ENCODE results near the gene ZNF787.

Gene ZNF787

DNA sequence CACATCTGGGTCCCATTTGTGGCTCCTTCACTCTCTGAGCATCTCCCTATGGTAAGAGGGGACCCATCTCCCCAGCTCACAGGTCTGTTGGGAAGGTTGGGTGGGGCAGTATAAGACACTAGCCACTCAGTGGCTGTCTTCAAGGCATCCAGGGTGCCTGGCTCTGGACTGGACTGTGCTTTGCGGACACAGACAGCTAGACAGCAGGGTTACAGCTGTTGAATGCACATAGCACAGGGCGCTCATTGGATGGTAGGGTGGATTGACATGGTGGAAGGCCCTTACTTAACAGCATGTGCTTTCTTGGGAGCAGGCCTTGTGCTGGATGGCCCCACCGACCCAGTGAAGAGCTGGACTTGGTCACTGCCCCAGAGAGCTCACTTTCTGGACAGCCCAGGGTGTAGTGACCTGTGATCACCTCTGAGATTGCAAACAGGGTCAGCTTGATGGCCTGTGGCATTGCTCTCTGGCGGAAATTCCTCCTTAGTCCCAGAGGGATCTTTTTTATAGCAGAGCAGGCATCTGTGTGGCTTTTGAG, 21.9 kb upstream of the ZNF787 start:
- no peak for DNase-seq (ENCODE audit: low read depth)

DNA sequence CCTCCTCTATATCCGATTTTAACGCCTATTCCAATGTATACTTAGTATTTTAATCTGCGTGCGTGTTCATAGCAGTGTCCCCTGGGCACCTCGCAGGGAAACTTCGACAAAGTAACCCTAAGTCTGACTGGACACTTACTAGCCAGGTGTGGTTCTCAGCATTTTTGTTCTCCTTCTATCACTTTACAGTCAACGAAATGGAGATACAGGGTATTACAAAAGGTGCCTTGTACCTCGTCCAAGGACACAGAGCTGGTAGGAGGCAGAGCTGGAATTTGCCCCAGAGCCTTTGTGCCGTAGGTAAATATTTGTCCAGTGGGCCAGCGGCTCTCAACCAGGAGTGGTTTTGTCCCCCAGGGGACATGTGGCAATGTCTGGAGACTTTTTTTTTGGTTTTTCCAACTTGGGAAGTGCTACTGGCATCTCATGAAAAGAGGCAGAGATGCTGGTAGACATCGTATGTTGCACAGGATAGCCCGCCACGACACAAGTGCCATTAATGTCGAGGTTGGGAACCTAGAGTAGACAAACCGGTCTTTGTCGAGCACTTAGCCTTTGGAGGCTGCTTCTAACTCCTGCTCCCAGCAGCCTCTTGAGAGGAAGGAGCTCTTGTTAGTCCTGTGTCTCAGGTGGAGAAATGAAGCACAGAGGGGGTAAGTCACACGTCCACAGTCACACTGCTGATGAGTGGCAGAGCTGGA, 21.1 kb upstream of the ZNF787 start:
- no peak for DNase-seq (ENCODE audit: low read depth)

DNA sequence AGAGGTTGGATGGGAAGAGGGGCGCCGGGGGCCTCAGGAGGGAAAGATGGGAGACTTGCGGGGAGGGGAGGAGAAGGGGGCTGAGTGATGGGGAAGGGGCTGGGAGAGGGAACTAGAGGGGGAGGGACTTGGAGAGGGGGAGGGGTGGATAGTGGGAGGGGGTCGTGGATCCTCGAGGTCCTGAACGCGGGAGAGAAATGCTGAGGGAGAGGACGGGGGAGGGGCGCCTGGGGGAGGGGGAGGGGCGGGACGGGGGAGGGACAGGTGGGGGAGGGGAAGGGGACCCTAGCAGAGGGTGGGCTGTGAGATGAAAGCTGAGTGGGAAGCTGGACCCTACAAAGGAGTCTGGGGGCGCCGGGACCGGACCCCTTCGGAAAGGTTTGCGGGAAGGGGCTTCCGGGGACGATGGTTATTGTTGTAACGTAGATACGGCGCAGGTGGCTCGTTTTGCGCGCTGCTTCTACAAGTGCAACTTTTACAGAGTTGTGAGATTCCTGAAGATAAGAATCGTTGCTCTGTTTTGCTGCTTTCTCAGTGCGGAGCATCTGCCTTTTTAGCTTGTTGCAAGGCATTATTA, 20.4 kb upstream of the ZNF787 start:
- DNase-seq (ENCODE audit: low read depth) = no peak

DNA sequence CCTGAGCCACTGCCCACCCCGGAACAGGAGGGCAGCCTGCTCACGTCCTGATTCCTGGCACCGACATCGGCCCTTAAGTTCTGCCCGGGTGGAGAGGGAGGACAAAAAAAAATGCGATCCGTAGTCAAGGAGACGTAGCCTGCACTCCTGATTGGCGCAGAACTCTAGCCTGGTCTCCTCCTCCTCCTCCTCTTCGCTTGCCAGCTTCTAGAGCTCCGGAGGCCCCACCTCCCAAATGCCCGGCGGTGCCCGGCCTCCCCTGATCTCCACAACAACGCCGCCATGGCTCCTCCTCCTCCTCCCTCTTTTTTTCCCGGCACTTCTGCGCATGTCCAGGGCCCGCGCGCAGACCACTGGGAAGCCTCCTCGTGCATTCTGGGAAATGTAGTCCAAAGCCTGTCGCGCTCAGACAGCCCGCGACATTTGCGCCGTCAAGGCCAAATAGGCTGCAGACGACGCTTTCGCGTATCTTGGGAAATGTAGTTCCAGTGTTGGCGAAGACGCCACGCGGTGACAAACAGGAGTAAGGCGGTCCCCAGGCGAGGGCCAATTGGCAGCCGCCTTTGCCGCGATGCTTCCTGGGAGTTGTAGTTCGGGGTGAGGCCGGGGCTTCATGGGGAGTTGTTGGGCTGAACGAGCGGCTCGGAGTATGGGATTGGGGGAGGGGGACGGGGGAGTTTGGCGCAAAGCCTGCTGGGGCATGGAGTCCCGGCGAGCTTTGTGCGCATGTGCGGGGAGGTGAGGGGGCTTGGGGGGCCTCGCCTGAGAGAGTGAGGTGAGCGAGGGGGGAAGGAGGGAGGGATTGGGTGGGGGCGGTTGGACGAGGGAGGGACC, 19.7 kb upstream of the ZNF787 start, which contains the start of gene ZNF444:
TSS of gene ZNF444 (plus strand) at position 705 of the 834 bp plus-strand sequence. CDS start 5,625 bp downstream, outside the sequence.
- DNase-seq (ENCODE audit: low read depth) = peak; percentile 97

DNA sequence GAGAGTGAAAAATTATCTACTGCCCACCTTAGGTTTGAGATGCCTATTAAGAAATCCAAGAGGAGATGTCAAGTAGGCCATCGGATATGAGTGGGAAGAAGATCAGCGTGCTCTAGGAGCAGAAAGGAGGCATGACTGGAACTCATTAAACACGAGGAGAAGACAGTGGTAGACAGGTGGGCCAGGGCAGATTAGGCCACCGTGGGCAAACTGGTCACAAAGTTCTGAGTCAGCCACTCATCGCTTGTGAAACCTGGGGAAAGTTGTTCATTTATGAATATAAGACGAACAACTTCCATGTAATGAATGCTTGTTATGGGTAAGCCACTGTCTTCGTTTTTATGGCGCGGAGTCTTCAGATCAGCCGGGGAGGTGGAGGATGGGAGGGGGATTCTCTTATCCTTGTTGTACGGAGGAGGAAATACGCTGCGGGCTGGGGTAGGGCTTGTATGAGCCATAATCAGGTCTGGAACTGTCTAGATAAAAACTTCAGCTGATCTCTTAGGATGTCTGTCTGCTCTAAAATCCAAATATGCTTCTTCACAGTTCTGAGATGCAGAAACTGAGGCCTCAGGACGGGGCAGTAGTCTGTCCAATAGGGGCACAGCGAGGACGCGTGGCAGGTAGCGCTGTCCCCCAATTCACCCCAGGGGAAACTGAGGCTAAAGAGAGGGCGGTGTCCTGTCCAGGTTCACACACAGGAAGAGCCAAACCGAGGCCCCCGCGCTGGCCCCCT, 18.9 kb upstream of the ZNF787 start:
- no peak for DNase-seq (ENCODE audit: low read depth)

DNA sequence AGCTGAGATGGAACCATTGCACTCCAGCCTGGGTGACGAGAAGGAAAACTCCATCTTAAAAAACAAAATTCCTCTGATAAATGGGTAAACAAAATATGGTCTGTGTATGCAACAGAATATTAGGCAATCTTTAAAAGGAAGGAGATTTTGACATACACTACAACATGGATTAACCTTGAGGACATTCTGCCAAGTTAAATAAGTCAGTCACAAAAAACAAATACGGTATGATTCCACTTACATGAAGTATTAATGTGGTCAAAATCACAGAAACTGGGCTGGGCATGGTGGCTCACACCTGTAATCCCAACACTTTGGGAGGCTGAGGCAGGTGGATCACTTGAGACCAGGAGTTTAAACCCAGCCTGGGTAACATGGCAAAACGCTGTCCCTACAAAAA, 17.0 kb upstream of the ZNF787 start:
- no peak for DNase-seq (ENCODE audit: low read depth)

DNA sequence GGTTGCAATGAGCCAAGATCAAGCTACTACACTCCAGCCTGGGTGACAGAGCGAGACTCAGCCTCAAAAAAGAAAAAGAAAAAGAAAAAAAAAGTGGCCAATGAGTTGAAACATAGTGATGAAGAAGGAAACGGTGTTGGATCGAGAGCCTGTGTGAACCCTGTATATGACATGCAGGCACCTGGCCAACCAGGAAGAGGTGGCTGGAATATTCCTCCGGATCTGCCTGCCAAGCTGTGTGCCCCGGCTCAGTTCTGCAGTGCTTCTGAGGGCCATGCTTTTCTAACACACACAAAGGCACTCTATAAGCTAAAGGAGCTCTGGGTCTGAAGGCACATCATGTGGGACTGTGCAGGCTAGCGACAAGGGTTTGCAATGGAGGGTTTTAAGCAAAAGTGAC, 16.3 kb upstream of the ZNF787 start:
- DNase-seq (ENCODE audit: low read depth) = no peak

DNA sequence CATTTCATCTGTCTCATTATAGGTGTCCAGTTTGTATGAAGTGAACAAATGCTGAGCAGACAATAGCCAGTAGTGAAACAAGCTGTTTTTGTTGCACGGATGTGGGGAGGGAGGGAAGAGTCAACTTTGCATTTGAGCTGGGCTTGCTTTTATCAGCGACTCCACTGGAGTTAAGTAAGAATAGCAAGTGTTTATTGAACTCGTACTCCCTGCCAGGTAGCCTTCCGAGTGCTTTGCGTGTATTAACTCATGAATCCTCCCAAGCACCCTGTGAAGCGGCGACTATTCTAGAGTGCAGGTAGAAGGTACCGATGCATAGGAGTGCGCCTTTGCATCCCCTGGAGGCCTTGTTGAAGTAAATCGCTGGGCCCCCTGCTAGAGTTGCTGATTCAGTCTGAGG, 15.3 kb upstream of the ZNF787 start:
- DNase-seq (ENCODE audit: low read depth) = no peak

DNA sequence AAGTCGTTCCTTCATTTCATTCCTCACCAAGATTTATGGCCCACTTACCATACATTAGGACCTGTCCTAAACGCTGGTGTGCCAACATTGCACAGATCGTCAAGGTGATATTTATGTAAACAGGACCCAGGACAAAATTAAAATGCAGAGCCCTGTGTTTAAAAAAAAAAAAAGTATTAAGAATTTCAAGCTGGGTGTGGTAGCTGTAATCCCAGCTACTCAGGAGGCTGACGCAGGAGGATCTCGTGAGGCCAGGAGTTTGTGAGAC, 13.5 kb upstream of the ZNF787 start:
- no peak for DNase-seq (ENCODE audit: low read depth)

DNA sequence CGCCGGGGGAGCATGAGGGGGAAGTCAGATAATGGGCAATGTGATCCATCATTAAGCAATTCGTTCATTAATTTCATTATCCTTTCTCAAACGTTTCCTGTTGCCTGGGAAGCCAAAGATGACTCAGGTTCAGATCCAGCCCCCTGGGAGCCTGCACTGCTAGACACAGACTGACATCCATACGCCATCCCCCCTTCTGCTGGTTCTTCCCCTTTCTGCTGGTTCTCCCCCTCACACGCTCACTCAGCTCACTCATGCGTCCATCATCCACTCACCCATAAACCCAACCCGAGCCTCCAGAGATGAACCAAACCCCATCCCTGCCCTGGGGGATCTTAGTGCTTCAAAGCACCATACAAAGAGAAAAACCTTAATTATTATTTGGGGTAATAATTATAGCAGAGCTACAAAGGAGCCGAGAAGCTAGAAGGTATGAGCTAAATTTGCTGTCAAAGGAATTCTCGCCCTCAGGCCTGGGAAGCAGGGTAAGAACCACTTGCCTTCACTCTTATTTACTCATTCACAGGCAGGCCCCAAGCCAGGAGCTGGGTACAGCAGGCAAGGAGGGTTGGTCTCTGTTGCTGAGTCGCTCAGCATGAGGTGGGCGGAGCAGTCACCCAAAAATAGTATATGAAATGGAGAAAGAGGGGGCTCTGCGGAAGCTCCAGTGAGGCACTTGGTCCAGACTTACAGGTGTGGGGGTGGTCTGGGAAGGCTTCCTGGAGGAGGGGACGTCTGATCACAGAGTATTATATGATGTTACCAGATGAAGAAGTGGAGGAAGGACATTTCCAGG, 13.0 kb upstream of the ZNF787 start:
- no peak for DNase-seq (ENCODE audit: low read depth)

DNA sequence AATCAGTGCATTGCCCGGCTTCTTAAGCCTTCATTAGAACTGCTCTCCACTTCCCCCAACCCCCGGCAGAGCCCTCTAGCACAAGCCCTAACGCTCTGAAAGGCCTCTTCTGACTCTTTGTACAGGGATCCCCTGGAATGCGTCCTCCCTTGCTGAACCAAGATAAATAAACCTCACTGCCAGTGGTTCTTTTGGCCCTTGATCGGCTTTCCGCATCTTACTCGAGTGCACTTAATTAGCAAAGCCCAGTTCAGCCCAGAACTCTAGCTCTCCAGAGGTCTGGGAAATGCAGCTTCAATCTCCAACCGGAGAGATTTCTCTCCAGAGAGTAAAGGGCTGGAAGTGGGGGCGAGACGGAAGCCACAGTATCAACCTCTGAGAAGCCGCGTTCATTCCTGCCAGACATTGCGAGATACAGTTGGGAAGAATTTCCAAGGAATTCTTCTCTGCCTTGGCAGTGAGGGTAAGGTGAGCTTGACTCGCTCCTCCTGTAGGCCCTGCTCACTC, 11.3 kb upstream of the ZNF787 start:
- no peak for DNase-seq (ENCODE audit: low read depth)

DNA sequence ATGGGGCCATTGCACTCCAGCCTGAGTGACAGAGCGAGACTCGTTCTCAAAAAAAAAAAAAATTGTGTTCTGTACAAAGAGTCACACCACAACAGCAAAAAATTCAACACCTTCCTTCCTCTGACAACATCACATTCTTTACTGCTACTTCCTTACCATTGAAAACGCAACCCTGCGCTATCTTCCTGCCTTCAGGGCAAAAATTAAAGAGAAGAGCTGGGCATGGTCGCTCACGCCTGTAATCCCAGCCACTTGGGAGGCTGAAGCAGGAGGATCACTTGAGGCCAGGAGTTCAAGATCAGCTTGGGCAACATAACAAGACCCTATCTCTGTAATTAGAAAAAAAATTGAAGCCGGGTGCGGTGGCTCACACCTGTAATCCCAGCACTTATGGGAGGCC, 10.6 kb upstream of the ZNF787 start:
- no peak for DNase-seq (ENCODE audit: low read depth)

DNA sequence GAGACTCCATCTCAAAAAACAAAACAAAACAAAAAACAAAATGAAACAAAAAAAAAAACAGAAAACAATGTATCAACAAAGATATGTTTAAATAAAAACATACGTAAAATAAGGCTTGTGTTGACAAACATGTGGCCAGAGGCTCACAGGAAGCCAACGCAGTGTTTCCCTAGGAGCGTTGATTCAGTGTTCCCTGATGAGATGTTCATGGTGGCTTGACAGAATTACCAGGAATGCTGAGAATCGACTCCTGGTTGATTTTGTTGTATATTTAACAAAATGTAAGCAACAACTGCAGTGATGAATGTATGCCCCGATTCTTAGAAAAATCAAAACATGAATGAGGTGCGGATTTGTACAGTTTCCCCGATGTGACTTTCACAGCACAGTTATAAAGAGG, 8.9 kb upstream of the ZNF787 start:
- DNase-seq (ENCODE audit: low read depth) = no peak

DNA sequence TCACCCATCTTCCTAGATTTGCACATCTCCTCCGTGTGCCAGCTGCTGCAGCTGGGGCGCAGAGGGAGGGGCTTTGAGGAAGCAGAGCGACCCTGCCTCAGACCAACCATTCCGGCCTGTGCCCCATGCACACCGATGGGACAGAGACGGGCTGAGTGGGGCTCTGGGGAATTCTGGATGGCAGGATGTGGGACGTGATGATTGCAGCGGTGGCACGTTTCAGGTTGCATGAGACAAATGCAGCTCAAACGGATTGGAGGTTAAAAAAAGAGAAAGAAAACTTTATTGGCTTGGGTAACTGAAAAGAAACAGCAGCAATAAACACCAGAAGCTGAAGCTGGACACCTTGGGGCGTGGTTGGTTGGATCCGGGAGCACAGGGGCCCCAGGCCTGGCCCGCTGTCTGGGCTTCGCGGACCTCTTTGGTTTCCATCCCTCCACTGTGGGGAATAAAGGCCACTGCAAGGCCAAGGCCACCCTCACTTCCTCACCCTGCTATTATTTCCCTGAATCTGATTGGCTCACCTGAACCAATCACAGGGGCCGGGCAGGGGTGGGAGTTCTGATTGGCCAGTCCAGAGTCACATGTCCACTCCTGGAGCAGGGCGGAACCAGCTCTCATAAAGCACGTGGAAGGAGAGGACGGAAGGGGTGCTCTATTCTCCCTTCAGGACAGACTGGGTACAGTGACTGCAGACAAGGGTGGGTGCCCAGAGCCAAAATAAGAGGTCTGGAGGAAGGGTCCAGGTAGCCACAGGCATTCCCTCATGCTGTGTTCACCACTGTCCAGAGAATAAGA, 6.1 kb upstream of the ZNF787 start:
- no peak for DNase-seq (ENCODE audit: low read depth)

DNA sequence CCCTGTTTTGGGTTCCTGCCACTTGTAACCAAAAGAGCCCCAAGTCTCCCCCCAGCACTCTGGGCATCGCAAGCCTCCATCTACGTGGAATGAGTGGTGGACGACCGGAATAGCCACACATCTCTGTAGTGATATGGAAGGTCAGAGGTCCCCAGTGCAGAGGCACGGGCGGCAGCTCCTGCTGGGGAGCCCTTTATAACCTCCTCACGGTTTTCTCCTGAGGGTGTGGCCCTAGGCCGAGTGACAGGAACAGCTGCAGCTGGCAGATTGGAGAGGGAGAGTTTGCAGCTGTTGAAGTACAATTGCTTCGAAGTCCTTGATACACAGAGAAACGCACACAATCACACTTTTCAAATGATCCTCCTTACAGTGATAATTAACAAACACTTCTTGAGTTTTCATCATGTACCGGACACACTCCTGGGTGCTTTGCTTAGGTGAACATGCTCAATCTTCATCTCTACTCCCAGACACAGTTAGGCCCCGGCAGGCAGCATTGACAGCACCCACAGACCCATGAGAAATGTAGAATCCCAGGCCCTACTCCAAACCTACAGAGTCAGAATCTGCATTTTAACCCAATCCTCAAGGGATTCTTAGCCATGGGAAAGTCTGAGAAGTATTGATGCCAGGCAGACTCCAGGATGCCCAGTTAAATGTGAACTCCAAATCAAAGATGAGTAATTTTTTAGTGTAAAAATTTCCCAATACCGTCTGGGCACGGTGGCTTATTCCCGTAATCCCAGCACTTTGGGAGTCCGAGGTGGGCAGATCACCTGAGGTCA, 4.9 kb upstream of the ZNF787 start:
- no peak for DNase-seq (ENCODE audit: low read depth)

DNA sequence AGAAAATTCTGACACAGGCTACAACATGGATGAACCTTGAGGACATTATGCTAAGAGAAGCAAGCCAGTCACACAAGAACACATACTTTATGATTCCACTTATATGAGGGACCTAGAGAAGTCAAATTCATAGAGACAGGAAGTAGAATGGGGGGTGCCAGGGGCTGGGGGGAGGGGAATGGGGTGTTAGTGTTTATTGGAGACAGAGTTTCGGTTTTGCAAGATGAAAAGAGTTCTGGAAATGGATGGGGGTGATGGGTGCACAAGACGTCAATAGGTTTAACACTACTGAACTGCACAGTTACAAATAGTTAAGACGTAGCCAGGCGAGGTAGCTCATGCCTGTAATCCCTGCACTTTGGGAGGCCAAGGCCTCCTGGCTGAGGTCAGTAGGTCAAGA, 3.5 kb upstream of the ZNF787 start:
- DNase-seq (ENCODE audit: low read depth) = no peak

DNA sequence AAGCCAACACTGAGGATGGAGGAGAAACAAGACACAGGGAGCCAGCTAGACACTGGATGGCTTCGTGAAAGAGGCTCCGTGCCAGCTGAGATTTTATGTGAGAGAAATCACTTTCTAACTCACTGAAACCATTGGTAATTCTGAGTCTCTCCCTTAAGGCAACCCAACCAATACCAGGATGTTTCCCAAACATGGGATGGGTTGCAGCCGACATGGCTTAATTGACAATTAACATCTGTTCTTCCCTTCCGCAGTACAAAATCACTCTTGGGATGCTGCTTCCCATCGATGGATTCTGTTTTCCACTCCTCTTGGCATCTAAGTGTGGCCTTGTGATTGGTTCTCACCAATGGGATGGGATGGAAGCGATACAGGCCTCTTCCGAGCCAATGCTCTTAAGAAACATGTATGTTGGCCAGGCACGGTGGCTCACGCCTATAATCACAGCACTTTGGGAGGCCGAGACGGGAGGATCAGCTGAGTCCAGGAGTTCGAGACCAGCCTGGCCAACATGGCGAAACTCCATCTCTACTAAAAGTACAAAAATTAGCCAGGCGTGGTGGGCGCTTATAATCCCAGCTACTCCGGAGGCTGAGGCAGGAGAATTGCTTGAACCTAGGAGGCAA, 2.3 kb upstream of the ZNF787 start:
- no peak for DNase-seq (ENCODE audit: low read depth)

DNA sequence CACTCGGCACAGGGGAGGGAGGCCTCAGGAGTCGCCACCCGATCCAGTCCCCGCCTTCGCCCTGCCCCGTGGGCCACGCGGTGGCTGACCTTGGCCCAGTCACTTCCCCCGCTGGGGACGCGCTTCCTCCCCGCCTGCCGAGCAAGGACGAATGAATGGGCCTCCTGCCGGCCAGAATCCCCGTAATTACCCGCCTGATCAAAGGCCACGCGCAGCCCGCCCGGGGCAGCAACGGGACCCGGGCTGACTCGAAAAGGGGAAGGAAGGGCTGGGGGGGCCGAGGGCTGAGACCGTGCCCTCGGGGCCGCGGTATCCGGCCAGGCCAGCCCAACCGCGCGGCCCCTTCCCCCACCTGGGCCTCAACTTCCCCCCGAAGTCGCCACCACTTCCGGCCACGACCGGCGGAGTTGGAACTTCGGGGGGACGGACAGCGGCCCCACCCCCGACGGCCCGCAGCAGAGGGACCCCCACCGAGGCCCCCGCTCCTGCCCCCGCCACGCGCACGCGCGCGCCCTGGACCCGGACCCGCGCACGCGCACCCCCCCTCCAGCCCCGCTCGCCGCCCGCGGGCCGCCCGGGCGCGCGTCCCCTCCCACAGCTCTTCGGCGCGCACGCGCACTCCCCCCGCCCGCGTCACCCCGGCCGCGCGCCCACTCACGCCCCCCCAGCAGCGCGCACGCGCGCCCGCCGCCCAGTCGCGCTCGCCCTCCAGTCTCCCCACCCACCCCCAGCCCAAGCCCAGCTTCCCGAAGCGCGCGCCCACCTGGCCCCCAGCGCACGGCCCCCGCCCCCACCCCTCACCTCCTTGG, 520 bp downstream of the ZNF787 start:
- DNase-seq (ENCODE audit: low read depth) = peak; percentile 61

DNA sequence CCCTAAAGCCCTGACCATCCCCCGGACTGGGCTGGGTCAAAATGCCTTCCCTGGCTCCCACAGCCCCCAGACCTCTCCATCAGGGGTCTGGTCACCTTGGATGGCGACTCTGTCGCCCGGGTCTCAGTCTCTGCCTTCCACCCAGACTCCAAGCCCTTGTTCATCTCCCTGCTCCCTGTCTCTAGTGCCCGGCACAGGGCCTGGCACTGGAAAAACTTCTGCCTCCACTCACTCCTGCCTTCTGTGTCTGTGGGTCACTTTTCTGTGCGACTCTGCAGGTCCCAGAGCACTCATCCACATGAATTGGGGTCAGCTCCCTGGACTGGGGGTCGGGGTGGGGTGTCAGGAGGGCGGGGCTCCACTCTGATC, 1.1 kb downstream of the ZNF787 start:
- no peak for DNase-seq (ENCODE audit: low read depth)

All from stimulated activated CD8-positive, alpha-beta memory T cell treated with anti-CD3 and anti-CD28 coated beads, Interleukin-12 subunit alpha, Interleukin-12 subunit beta, amount 100 ng/mL, for 1 hour (primary cell).